ENCODE measurements around the gene PIP5K1B.
A peak's percentile ranks its signal among the peaks of the same experiment; 100 is the strongest.

PIP5K1B gene

DNA sequence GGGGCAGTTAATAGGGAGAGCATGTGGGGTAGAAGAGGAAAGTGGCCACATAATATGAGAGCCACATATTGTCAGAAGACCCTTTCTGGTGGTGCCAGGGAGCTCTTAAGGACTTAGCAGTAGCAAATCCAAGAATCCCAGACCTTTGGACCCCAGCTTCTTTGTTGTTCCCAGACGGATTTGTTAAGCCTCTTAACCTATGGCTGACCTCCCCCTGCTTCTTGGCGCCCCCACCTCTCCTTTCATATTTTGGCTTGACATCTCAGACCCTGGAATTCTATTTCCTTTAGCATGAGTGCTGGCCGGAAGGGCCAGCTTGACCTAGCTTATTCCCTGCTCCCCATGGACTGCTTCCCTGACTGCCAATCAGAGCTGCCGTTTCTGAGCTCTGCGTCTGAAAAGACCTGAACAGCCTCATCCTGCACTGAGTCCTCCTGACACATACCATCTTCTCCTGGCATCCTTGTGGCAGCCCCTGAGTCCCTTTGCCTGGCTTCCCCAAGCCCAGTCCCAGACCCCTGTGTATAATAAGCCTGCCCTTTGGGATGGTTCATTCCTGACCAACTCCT, 192.6 kb downstream of the PIP5K1B start:
- H3K4me3 ChIP-seq (ENCODE audit: low read depth, low read length): no peak overlapping the region
- TF ChIP-seq, protein P1, sequence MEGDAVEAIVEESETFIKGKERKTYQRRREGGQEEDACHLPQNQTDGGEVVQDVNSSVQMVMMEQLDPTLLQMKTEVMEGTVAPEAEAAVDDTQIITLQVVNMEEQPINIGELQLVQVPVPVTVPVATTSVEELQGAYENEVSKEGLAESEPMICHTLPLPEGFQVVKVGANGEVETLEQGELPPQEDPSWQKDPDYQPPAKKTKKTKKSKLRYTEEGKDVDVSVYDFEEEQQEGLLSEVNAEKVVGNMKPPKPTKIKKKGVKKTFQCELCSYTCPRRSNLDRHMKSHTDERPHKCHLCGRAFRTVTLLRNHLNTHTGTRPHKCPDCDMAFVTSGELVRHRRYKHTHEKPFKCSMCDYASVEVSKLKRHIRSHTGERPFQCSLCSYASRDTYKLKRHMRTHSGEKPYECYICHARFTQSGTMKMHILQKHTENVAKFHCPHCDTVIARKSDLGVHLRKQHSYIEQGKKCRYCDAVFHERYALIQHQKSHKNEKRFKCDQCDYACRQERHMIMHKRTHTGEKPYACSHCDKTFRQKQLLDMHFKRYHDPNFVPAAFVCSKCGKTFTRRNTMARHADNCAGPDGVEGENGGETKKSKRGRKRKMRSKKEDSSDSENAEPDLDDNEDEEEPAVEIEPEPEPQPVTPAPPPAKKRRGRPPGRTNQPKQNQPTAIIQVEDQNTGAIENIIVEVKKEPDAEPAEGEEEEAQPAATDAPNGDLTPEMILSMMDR (IDR thresholded peaks at IDR 0.05; ENCODE audit: insufficient read depth, low read depth, low read length, missing control alignments): no peak
- DNase-seq (ENCODE audit: low read depth): no peak

DNA sequence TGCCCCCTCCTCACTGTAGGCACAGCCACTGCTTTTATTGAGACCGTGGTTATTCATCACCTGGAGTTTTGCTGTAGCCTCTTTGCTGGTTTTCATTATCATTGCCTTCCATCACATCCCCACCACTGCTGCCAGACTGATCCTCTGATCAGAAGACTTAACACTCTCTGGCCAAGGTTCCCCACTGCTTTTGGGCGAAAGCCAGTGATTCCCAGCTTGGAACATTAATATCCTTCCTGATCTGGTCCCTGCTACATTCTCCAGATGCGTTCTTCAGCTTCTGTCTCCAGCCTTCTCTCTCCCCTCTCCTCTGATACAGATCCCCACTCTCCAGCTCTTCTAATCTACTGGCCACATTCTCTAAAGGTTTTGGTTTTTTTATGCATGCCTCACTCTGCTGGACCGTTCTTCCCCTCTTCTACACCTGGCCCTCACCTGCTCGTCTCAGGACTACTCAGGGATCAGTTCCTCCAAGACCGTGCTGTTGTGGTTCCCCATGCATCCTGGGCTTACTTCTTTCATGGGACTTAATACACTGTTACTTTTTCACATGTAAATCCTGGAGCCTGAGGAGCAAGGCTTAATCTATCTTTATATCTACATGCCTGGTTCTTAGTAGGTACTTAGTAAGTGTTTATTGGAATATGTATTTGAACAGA, 193.9 kb downstream of the PIP5K1B start:
- TF ChIP-seq, protein P1 (IDR thresholded peaks at IDR 0.05; ENCODE audit: insufficient read depth, low read depth, low read length, missing control alignments): no peak
- DNase-seq (ENCODE audit: low read depth): no peak
- no peak overlapping the region for H3K4me3 ChIP-seq (ENCODE audit: low read depth, low read length)

- TF ChIP-seq, protein P1 (IDR thresholded peaks at IDR 0.05; ENCODE audit: insufficient read depth, low read depth, low read length, missing control alignments): no peak
- no peak overlapping the region for H3K4me3 ChIP-seq (ENCODE audit: low read depth, low read length)
- peak; percentile 59 for DNase-seq (ENCODE audit: low read depth)
Measured at GRCh38 chr9:68904454-68904853, 199.4 kb downstream of the PIP5K1B start.

DNA sequence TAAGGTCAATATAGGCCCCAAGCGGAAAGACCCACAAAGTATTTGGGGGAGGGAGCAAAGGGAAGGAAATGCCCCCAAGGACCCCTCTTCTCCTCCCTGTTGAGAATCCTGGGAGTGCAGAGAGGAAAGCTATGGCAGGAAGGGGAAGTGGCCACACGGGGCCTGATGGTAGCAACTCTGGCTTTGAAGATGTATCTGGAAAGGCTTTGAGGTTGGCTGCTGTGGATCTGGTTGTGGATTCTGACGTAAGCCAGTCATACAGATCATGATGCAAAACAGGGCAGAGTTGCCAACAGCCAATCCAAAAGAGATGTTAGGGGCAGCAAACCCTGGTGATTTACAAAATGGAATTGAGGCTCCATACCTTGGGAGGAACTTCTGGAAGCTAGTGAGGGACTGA, 200.1 kb downstream of the PIP5K1B start:
- no peak for DNase-seq (ENCODE audit: low read depth)
- H3K4me3 ChIP-seq (ENCODE audit: low read depth, low read length): no peak overlapping the region
- TF ChIP-seq, protein P1 (IDR thresholded peaks at IDR 0.05; ENCODE audit: insufficient read depth, low read depth, low read length, missing control alignments): no peak

DNA sequence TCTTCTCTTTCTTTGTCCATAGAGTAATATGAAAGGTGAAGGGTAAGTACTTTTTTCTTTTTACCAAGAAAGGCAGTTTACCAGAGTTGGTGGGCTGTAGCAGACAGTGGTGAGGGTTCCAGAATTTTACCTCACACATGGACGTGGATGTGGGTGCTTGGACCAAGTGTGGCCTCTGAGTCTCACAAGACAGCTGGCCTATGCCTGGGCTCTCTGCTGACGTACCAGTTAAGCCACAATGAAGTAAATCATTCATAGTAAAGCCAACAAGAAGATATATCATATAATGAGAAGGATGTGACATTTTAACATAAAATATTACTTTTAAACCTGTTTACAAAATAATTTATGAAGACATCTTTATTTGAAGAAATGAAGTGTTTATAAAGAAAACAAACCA, 202.9 kb downstream of the PIP5K1B start:
- no peak overlapping the region for H3K4me3 ChIP-seq (ENCODE audit: low read depth, low read length)
- DNase-seq (ENCODE audit: low read depth): no peak
- TF ChIP-seq, protein P1 (IDR thresholded peaks at IDR 0.05; ENCODE audit: insufficient read depth, low read depth, low read length, missing control alignments): no peak

- TF ChIP-seq, protein P1 (IDR thresholded peaks at IDR 0.05; ENCODE audit: insufficient read depth, low read depth, low read length, missing control alignments): no peak
- peak; percentile 34 for DNase-seq (ENCODE audit: low read depth)
- H3K4me3 ChIP-seq (ENCODE audit: low read depth, low read length): no peak overlapping the region
Measured at GRCh38 chr9:68912561-68912960, 207.5 kb downstream of the PIP5K1B start.

- TF ChIP-seq, protein P1 (IDR thresholded peaks at IDR 0.05; ENCODE audit: insufficient read depth, low read depth, low read length, missing control alignments): no peak
- no peak for DNase-seq (ENCODE audit: low read depth)
- no peak overlapping the region for H3K4me3 ChIP-seq (ENCODE audit: low read depth, low read length)
Measured at GRCh38 chr9:68913054-68913453, 208.0 kb downstream of the PIP5K1B start.

Measured in GM12865 (cell line).